WTC11 (cell line): ENCODE results near the gene DMBX1.

Experiments
- AFF4 ChIP-seq: sonication (generic); formaldehyde crosslinking; IDR thresholded peaks from 2 replicates; pipeline ENCODE4 v1.8.1; 2023; ENCODE audit warnings: mild to moderate bottlenecking, missing genetic modification reagents, borderline replicate concordance
- CTCF ChIP-seq: fragments of 200-600 bp; IDR thresholded peaks from 2 replicates; pipeline ENCODE4 v1.8.0; 2022; ENCODE audit warnings: antibody characterized with exemption
- HMGXB4 ChIP-seq: sonication (generic); formaldehyde crosslinking; IDR thresholded peaks from 2 replicates; pipeline ENCODE4 v1.8.1; 2023; ENCODE audit warnings: mild to moderate bottlenecking, moderate library complexity, missing genetic modification reagents
- MAX ChIP-seq: sonication (generic); formaldehyde crosslinking; IDR thresholded peaks from 2 replicates; pipeline ENCODE4 v1.8.0; 2022; ENCODE audit warnings: mild to moderate bottlenecking, missing genetic modification reagents
- NFE2L1 ChIP-seq: sonication (generic); formaldehyde crosslinking; IDR thresholded peaks from 2 replicates; pipeline ENCODE4 v1.8.1; 2023; ENCODE audit warnings: missing genetic modification reagents
- SMAD4 ChIP-seq: sonication (generic); formaldehyde crosslinking; IDR thresholded peaks from 2 replicates; pipeline ENCODE4 v1.8.0; 2022; ENCODE audit warnings: mild to moderate bottlenecking, missing genetic modification reagents
- USF2 ChIP-seq: sonication (generic); formaldehyde crosslinking; IDR thresholded peaks from 2 replicates; pipeline ENCODE4 v1.8.1; 2023; ENCODE audit warnings: mild to moderate bottlenecking, missing genetic modification reagents, moderate library complexity
- ZNF423 ChIP-seq: fragments of 250-450 bp; sonication (Bioruptor Pico); IDR thresholded peaks from 2 replicates; pipeline ENCODE4 v2.1.2; 2022; ENCODE audit warnings: mild to moderate bottlenecking, moderate library complexity

GRCh38 chr1:46489638-46490405, at the start of gene DMBX1:
- TF ChIP-seq CTCF (no peak), SMAD4 (CRISPR knock-in tag) (no peak), NFE2L1 (CRISPR knock-in tag) (no peak), MAX (CRISPR knock-in tag) (0 out of 2 replicates have a peak, but pooled peaks have one; percentile 39), AFF4 (CRISPR knock-in tag) (no peak), ZNF423 (CRISPR knock-in tag) (no peak), USF2 (no peak), HMGXB4 (no peak)
